Right ventricle myocardium superior (tissue), 1 donor: ENCODE results near the gene SUPT3H. TPM values are rescaled to one million over a fixed set of nuclear protein-coding genes. Genes with fewer than 3 reads are reported as not detected.
"Not testable (repeated sequence)": the region's sequence is repeated elsewhere in the genome, so short reads cannot be mapped to it uniquely, and the experiment has no call there.

Source experiments
- ATAC-seq: fragments of 200-7000 bp; cut with Tn5 transposase; one replicate; pipeline ENCODE4 v1.9.1; 2020; ENCODE audit warnings: mild to moderate bottlenecking; ENCODE audit not compliant: poor library complexity
- DNase-seq: peaks from one replicate; pipeline ENCODE4 v3.0.0-alpha.2; 2020
- intact Hi-C: fragments of 100-400 bp; cut with DNase I; formaldehyde crosslinking; loops from one replicate; pipeline ENCODE4 v1.11.2; 2022
- total RNA-seq: library from RNA; stranded (reverse); fragmentation: NEBNext Ultra II Directional; extraction: Animal tissue kit (Norgen Biotek cat#: 25700); gene quantifications from one replicate; pipeline ENCODE4 v1.2.1, GENCODE V29; 2021
- donor health status: DM: no; HTN: yes; CAD: no; lungs with severe emphysema.

Gene SUPT3H
- total RNA-seq, 1 donor from 2014 or later, result 3.4 TPM

- ATAC-seq, result no peak
- intact Hi-C loops, result no loop called here
- DNase-seq, result no peak
Measured at GRCh38 chr6:45350186-45350710, 27.5 kb downstream of the SUPT3H start.

- intact Hi-C loops, result no loop called here
- DNase-seq (no peak), ATAC-seq (no peak)
Measured at GRCh38 chr6:45344900-45345299, 32.8 kb downstream of the SUPT3H start.

DNA sequence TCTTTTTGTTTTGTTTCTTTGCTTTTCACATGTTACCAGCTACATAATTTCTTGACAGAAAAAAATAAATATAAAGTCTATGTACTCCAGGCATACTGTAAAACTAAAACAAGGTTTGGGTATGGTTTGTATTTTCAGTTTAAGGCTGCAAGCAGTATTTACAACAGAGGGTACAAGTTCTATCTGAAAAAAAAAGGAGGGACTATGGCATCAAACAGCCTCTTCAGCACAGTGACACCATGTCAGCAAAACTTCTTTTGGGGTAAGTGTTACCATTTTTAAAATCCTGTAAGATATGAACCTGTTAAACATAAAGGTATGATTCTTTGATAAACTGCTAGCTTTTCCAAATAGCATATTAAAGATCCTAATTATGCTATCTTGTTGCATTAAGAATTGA is 49.2 kb downstream of the SUPT3H start:
- intact Hi-C loops, result no loop called here
- no peak for DNase-seq
- peak; percentile 15 for ATAC-seq

DNA sequence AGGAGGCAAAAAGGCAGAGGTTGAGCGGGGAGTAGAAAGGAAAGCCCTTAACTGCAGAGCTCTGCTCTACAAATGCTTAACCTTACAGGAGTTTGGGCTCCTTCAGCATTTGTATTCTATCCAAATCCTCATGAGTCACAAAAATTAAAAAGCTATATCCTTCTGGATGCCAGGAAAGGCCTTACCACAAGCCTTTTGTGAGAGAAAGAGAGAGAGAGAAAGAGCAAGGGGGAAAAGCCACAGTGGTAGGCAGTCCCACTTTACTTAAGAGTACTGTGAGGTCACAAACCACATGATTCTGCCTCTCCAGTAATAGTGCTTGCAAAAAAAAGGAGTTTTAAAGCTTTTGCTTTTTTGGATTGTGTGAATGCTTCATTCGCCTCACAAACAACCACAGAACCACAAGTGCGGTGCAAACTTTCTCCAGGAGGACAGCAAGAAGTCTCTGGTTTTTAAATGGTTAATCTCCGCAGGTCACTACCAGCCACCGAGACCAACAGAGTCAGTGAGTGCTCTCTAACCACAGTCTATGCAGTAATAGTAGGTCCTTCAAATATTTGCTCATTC is 49.7 kb downstream of the SUPT3H start, which contains the start of gene RUNX2:
TSS of gene RUNX2 (plus strand) at position 375 of the 567 bp plus-strand sequence. CDS start 397 bp downstream, outside the sequence.
- intact Hi-C loops, result no loop called here
- ATAC-seq (peak; percentile 79), DNase-seq (no peak)

- intact Hi-C loops, result no loop called here
- ATAC-seq (no peak), DNase-seq (no peak)
Measured at GRCh38 chr6:45326698-45327417, 50.9 kb downstream of the SUPT3H start.

DNA sequence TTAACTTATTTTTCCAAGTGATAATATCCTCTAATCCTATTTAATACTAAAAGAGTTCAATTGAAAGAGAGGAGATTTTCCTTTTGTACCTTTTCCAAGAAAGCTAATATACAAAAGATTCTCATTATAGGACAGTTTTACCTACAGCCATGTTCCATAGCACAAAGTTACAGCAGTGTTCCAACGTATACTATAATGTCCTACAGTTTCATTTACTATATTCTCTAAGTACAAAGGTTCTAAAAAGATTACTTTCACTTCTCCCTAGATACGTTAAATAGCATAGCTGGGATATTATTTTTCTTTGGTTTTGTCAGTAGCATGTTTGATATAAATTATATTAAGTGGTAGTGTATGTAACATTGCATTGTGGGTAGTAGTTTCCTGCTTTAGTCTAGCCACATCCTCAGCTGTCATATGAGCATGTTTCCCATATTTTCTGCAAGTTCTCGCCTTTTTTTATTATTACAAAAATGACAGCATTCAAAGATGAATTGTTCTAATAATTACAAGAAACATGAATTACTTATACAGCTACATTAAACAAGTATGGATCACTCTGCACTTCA is 54.0 kb downstream of the SUPT3H start:
- ATAC-seq, result no peak
- DNase-seq, result no peak
- intact Hi-C loops, result no loop called here

GRCh38 chr6:45320349-45320748 is 57.4 kb downstream of the SUPT3H start:
- intact Hi-C loops, result no loop called here
- no peak for DNase-seq
- ATAC-seq, result no peak

DNA sequence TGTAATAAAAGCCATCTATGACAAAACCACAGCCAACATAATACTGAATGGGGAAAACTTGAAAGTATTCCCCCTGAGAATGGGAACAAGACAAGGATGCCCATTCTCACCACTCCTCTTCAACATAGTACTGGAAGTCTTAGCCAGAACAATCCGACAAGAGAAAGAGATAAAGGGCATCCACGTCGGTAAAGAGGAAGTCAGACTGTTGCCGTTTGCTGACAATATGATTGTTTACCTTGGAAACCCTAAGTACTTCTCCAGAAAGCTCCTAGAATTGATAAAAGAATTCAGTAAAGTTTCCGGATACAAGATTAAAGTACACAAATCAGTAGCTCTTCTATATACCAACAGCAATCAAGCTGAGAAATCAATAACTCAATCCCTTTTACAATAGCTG is 63.6 kb downstream of the SUPT3H start:
- ATAC-seq (no peak), DNase-seq (no peak)
- intact Hi-C loops, result no loop called here

DNA sequence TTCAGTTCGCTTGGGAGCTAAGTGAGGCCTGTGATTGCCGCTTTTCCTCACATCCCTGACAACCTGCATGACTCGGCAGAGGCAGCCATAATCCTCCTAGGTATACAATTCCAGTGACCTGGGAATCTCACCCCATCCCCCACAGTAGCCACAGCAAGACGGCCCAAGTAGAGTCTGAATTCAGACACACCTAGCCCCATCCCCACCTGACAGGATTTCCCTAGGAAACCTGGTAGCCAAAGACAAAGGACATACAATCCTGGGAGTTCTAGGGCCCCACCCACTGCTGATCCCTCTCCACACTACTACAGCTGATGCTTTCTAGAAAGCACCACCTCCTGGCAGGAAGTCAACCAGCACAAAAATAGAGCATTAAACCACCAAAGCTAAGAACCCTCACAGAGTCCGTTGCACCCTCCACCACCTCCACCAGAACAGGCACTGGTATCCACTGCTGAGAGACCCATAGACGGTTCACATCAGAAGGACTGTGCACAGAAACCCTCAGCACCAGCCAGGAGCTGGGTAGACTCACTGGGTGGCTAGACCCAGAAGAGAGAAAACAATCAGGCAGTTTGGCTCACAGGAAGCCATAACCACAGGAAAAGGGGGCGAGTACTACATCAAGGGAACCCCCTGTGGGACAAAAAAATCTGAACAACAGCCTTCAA is 67.5 kb downstream of the SUPT3H start:
- DNase-seq (no peak), ATAC-seq (no peak)
- intact Hi-C loops, result no loop called here

DNA sequence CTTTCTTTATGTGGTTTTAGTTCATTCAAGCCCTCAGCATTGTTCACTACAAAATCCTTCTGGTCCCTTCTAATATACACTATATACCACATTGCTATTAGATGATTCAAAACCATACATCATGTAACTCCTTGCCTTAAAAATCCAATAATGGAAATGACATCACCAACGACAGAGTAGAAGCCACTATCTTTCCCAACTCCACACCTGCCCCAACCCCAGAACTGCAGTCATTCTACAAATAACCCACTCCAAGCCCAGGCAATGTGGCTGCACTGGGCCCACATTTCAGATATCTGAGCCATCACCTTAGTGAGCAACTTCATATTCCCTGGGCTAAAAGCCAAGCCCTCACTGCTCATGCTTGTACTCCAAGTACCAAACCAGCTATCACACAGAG is 72.2 kb downstream of the SUPT3H start:
- no peak for DNase-seq
- intact Hi-C loops, result no loop called here
- ATAC-seq, result no peak

DNA sequence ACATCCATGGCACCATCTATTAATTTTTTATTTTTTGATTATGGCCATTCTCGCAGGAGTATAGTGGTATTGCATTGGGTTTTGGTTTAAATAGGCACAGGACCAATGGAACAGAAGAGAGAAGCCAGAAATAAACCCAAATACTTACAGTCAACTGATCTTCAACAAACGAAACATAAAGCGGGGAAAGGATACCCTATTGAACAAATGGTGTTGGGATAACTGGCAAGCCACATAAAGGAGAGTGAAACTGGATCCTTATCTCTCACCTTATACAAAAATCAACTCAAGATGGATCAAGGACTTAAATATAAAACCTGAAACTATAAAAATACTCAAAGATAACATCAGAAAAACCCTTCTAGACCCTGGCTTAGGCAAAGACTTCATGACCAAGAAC is 74.9 kb downstream of the SUPT3H start:
- DNase-seq (no peak), ATAC-seq (no peak)
- intact Hi-C loops, result no loop called here

GRCh38 chr6:45301348-45302142 is 76.2 kb downstream of the SUPT3H start:
- intact Hi-C loops, result no loop called here

GRCh38 chr6:45300736-45301135 is 77.0 kb downstream of the SUPT3H start:
- no peak for DNase-seq
- ATAC-seq, result no peak
- intact Hi-C loops, result no loop called here

More at GRCh38 chr6:45301348-45302142, 76.2 kb downstream of the SUPT3H start:
- ATAC-seq (no peak), DNase-seq (no peak)

DNA sequence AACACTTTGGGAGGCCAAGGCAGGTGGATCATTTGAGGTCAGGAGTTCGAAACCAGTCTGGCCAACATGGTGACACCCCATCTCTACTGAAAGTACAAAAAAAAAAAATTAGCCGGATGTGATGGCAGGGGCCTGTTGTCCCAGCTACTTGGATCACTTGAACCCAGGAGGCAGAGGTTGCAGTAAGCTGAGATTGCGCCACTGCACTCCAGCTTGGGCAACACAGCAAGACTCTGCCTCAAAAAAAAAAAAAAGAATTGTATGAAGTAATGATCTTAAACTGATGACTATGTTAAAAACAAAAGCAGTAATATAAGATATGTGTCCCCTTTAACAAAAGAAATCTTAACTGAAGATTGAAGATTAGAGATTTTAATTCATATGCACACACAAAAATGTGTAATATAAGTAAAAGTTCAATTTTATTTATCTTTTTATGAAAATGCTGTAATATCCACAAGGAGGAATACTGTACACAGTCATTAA is 78.6 kb downstream of the SUPT3H start:
- DNase-seq (no peak), ATAC-seq (no peak)
- intact Hi-C loops, result no loop called here

- intact Hi-C loops, result no loop called here
- DNase-seq, result no peak
- no peak for ATAC-seq
Measured at GRCh38 chr6:45297320-45297719, 80.4 kb downstream of the SUPT3H start.

GRCh38 chr6:45294065-45294701 is 83.6 kb downstream of the SUPT3H start:
- intact Hi-C loops, ATAC-seq, DNase-seq: not testable (repeated sequence)

DNA sequence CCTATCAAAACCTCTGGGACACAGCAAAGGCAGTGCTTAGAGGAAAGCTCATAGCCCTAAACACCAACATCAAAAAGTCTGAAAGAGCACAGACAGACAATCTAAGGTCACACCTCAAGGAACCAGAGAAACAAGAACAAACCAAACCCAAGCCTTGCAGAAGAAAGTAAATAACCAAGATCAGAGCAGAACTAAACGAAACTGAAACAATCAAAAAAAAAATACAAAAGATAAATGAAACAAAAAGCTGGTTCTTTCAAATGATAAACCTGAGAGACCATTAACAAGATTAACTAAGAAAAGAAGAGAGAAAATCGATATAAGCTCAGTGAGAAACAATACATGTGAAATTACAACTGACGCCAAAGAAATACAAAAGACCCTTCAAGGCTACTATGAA is 84.4 kb downstream of the SUPT3H start:
- DNase-seq, result no peak
- ATAC-seq, result no peak
- intact Hi-C loops, result no loop called here
